GM23248 (cell line): ENCODE data around the gene AP3S2.

Experiments
- EZH2 ChIP-seq: fragments of 200-600 bp; sonication (generic); IDR thresholded peaks from 2 replicates; pipeline ENCODE4 v1.6.1; 2018; ENCODE audit warnings: antibody characterized with exemption, mild to moderate bottlenecking; ENCODE audit not compliant: insufficient read depth, poor library complexity, severe bottlenecking
- EZH2phosphoT487 ChIP-seq: fragments of 200-600 bp; sonication (generic); IDR thresholded peaks from 2 replicates; pipeline ENCODE4 v1.6.1; 2018; ENCODE audit warnings: antibody characterized with exemption, moderate library complexity, mild to moderate bottlenecking, low read depth; ENCODE audit not compliant: insufficient read depth

DNA sequence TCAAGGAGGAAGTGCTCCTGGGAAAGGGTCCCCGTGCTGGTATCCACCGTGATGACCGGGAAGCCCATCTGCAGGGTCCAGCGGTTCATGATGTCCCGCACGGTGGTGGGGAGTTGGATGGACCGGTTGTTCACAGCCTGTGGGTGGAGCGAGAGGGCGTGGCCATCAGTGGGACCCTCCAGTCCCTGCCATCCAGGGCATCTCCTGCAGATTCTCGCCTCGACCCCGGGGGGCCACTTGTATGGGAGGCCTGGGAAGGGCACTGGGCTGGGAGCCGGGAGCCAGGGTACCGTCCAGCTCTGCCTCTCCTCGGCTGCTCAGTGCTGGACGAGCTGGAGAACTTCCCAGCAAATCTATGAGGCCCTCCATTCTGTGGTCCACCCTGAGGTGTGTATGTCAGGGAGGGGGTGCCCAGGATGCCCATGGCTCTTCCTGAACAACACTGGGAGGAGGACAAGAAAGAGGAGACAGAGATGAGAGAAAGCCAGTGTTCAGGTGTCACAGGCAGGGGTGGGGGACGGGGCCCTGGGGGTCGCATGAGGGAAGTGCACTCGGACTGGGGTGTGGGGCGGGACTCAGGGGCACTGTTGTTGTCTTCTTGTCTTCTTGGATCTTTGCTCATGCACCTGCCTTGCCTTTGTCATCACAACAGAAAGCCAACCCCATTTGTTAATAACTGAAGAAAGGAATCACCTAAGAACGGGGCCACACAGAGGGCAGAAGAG is 92.2 kb downstream of the AP3S2 start:
- no peak for TF ChIP-seq EZH2phosphoT487
- TF ChIP-seq EZH2: no peak
